ENCODE results near the gene SKAP1. TPM values are rescaled to one million over a fixed set of nuclear protein-coding genes. Genes with fewer than 3 reads are reported as not detected.
"Not testable (repeated sequence)": the region's sequence is repeated elsewhere in the genome, so short reads cannot be mapped to it uniquely, and the experiment has no call there.

The SKAP1 gene
- total RNA-seq, 2 donors from 2014 or later = 136 to 138 TPM

GRCh38 chr17:48258331-48258730 lies 171.7 kb downstream of the SKAP1 start:
- H3K36me3 Mint-ChIP-seq (ENCODE audit: low read depth) = peaks cover 2% of the 10 kb centered on the region
- H3K4me3 Mint-ChIP-seq = no peak overlapping the region

GRCh38 chr17:48255759-48256158 lies 174.3 kb downstream of the SKAP1 start:
- H3K4me3 Mint-ChIP-seq = no peak overlapping the region
- DNase-seq = no peak
- peaks cover 2% of the 10 kb centered on the region for H3K36me3 Mint-ChIP-seq (ENCODE audit: low read depth)
- peaks cover 13% of the 10 kb centered on the region for H3K4me1 Mint-ChIP-seq
- no peaks in the 10 kb centered on the region for H3K27me3 Mint-ChIP-seq
- ATAC-seq = no peak
- H3K9me3 ChIP-seq (ENCODE audit: control insufficient read depth, low read length, poor library complexity, severe bottlenecking) = no peaks in the 10 kb centered on the region
- no peak overlapping the region for H3K27ac Mint-ChIP-seq

More at GRCh38 chr17:48258331-48258730, 171.7 kb downstream of the SKAP1 start:
- H3K27ac Mint-ChIP-seq = no peak overlapping the region
- ATAC-seq = no peak
- no peak for DNase-seq
- H3K9me3 ChIP-seq (ENCODE audit: control insufficient read depth, low read length, poor library complexity, severe bottlenecking) = no peaks in the 10 kb centered on the region
- H3K4me1 Mint-ChIP-seq = peaks cover 15% of the 10 kb centered on the region
- H3K27me3 Mint-ChIP-seq = no peaks in the 10 kb centered on the region

GRCh38 chr17:48254896-48255295 lies 175.1 kb downstream of the SKAP1 start:
- no peak for DNase-seq
- H3K4me1 Mint-ChIP-seq = peaks cover 13% of the 10 kb centered on the region
- no peak for ATAC-seq
- no peaks in the 10 kb centered on the region for H3K9me3 ChIP-seq (ENCODE audit: control insufficient read depth, low read length, poor library complexity, severe bottlenecking)
- no peak overlapping the region for H3K27ac Mint-ChIP-seq
- H3K36me3 Mint-ChIP-seq (ENCODE audit: low read depth) = peaks cover 2% of the 10 kb centered on the region
- no peak overlapping the region for H3K4me3 Mint-ChIP-seq
- H3K27me3 Mint-ChIP-seq = no peaks in the 10 kb centered on the region

GRCh38 chr17:48253975-48254374 lies 176.0 kb downstream of the SKAP1 start:
- Mint-ChIP-seq H3K4me3 (no peak overlapping the region), H3K27ac (no peak overlapping the region), H3K4me1 (peaks cover 13% of the 10 kb centered on the region), H3K36me3 (ENCODE audit: low read depth) (peaks cover 2% of the 10 kb centered on the region), H3K27me3 (no peaks in the 10 kb centered on the region)
- no peaks in the 10 kb centered on the region for H3K9me3 ChIP-seq (ENCODE audit: control insufficient read depth, low read length, poor library complexity, severe bottlenecking)
- DNase-seq = no peak
- no peak for ATAC-seq

GRCh38 chr17:48251950-48252349 lies 178.1 kb downstream of the SKAP1 start:
- ATAC-seq = no peak
- peaks cover 2% of the 10 kb centered on the region for H3K36me3 Mint-ChIP-seq (ENCODE audit: low read depth)
- no peak for DNase-seq
- H3K4me3 Mint-ChIP-seq = no peak overlapping the region
- H3K9me3 ChIP-seq (ENCODE audit: control insufficient read depth, low read length, poor library complexity, severe bottlenecking) = no peaks in the 10 kb centered on the region
- H3K27ac Mint-ChIP-seq = no peak overlapping the region
- H3K27me3 Mint-ChIP-seq = no peaks in the 10 kb centered on the region
- peaks cover 13% of the 10 kb centered on the region for H3K4me1 Mint-ChIP-seq

- DNase-seq (no peak), ATAC-seq (no peak)
- no peaks in the 10 kb centered on the region for H3K9me3 ChIP-seq (ENCODE audit: control insufficient read depth, low read length, poor library complexity, severe bottlenecking)
- Mint-ChIP-seq H3K4me1 (peaks cover 19% of the 10 kb centered on the region), H3K36me3 (ENCODE audit: low read depth) (peaks cover 2% of the 10 kb centered on the region), H3K4me3 (no peak overlapping the region), H3K27me3 (no peaks in the 10 kb centered on the region), H3K27ac (no peak overlapping the region)
Measured at GRCh38 chr17:48250949-48251348, 179.1 kb downstream of the SKAP1 start.

- H3K27me3 Mint-ChIP-seq; DNase-seq; H3K27ac Mint-ChIP-seq; H3K36me3 Mint-ChIP-seq (ENCODE audit: low read depth); H3K9me3 ChIP-seq (ENCODE audit: control insufficient read depth, low read length, poor library complexity, severe bottlenecking); H3K4me3 Mint-ChIP-seq; ATAC-seq: not testable (repeated sequence)
- peaks cover 20% of the 10 kb centered on the region for H3K4me1 Mint-ChIP-seq
Measured at GRCh38 chr17:48250059-48250458, 180.0 kb downstream of the SKAP1 start.

GRCh38 chr17:48247603-48248002 lies 182.4 kb downstream of the SKAP1 start:
- H3K27ac Mint-ChIP-seq = no peak overlapping the region
- DNase-seq = no peak
- no peaks in the 10 kb centered on the region for H3K27me3 Mint-ChIP-seq
- no peaks in the 10 kb centered on the region for H3K36me3 Mint-ChIP-seq (ENCODE audit: low read depth)
- no peak overlapping the region for H3K4me3 Mint-ChIP-seq
- H3K9me3 ChIP-seq (ENCODE audit: control insufficient read depth, low read length, poor library complexity, severe bottlenecking) = no peaks in the 10 kb centered on the region
- peaks cover 23% of the 10 kb centered on the region for H3K4me1 Mint-ChIP-seq
- no peak for ATAC-seq

GRCh38 chr17:48247038-48247437 lies 183.0 kb downstream of the SKAP1 start:
- Mint-ChIP-seq H3K4me3 (no peak overlapping the region), H3K4me1 (peaks cover 27% of the 10 kb centered on the region), H3K27me3 (no peaks in the 10 kb centered on the region), H3K27ac (peak overlapping the region; percentile 9), H3K36me3 (ENCODE audit: low read depth) (no peaks in the 10 kb centered on the region)
- DNase-seq (no peak), ATAC-seq (no peak)
- no peaks in the 10 kb centered on the region for H3K9me3 ChIP-seq (ENCODE audit: control insufficient read depth, low read length, poor library complexity, severe bottlenecking)

GRCh38 chr17:48246612-48247011 lies 183.4 kb downstream of the SKAP1 start:
- DNase-seq = no peak
- Mint-ChIP-seq H3K4me1 (peaks cover 31% of the 10 kb centered on the region), H3K27me3 (no peaks in the 10 kb centered on the region), H3K27ac (peak overlapping the region; percentile 9), H3K4me3 (no peak overlapping the region), H3K36me3 (ENCODE audit: low read depth) (no peaks in the 10 kb centered on the region)
- ATAC-seq = no peak
- H3K9me3 ChIP-seq (ENCODE audit: control insufficient read depth, low read length, poor library complexity, severe bottlenecking) = no peaks in the 10 kb centered on the region

- H3K4me1 Mint-ChIP-seq = peaks cover 37% of the 10 kb centered on the region
- not testable (repeated sequence) for DNase-seq; H3K4me3 Mint-ChIP-seq; H3K9me3 ChIP-seq (ENCODE audit: control insufficient read depth, low read length, poor library complexity, severe bottlenecking); H3K36me3 Mint-ChIP-seq (ENCODE audit: low read depth); H3K27me3 Mint-ChIP-seq; ATAC-seq
- H3K27ac Mint-ChIP-seq = peak overlapping the region; percentile 63
Measured at GRCh38 chr17:48245465-48246033, 184.5 kb downstream of the SKAP1 start.

- H3K4me1 Mint-ChIP-seq = peaks cover 39% of the 10 kb centered on the region
- no peak for ATAC-seq
- no peaks in the 10 kb centered on the region for H3K36me3 Mint-ChIP-seq (ENCODE audit: low read depth)
- H3K27ac Mint-ChIP-seq = peak overlapping the region; percentile 63
- no peaks in the 10 kb centered on the region for H3K27me3 Mint-ChIP-seq
- H3K9me3 ChIP-seq (ENCODE audit: control insufficient read depth, low read length, poor library complexity, severe bottlenecking) = no peaks in the 10 kb centered on the region
- H3K4me3 Mint-ChIP-seq = no peak overlapping the region
- DNase-seq = no peak
Measured at GRCh38 chr17:48244814-48245213, 185.2 kb downstream of the SKAP1 start.

GRCh38 chr17:48244121-48244711 lies 185.8 kb downstream of the SKAP1 start:
- DNase-seq (no peak), ATAC-seq (peak; percentile 37)
- Mint-ChIP-seq H3K4me3 (peak overlapping the region; percentile 36), H3K4me1 (peaks cover 43% of the 10 kb centered on the region), H3K27me3 (no peaks in the 10 kb centered on the region), H3K27ac (peak overlapping the region; percentile 63), H3K36me3 (ENCODE audit: low read depth) (no peaks in the 10 kb centered on the region)
- no peaks in the 10 kb centered on the region for H3K9me3 ChIP-seq (ENCODE audit: control insufficient read depth, low read length, poor library complexity, severe bottlenecking)

Data from T-helper 17 cell (primary cell).